Endothelial cell of umbilical vein (primary cell): Measurements from ENCODE around the gene HLA-DPA1. TPM values are rescaled to one million over a fixed set of nuclear protein-coding genes. Genes with fewer than 3 reads are reported as not detected.

Experiments
- BruUV-seq: library from RNA; stranded (reverse); fragments of 400-500 nt; replicated peaks from 2 replicates; lab custom pipeline; 2021; lab: Mats Ljungman, UMichigan
- CTCF ChIA-PET: fragments of 300-600, 350-600 bp; sonication (Branson Sonifier 250); formaldehyde crosslinking; loops from one replicate; lab custom pipeline; 2021; ENCODE audit warnings: antibody characterized with exemption, inconsistent platforms; lab: Charles Lee
- POLR2A ChIA-PET: fragments of 300-600, 350-600 bp; sonication (Branson Sonifier 250); formaldehyde crosslinking; loops from one replicate; lab custom pipeline; 2021; ENCODE audit warnings: antibody characterized with exemption, inconsistent platforms; lab: Charles Lee
- DNase-seq: peaks from one replicate; pipeline ENCODE4 v3.0.0-alpha.2; 2011; ENCODE audit warnings: low read depth, low spot score
- FAIRE-seq: peaks from 2 replicates; lab custom pipeline; 2011; peaks lifted over from hg19 to GRCh38; lab: Jason Lieb, UNC
- H2AFZ ChIP-seq: 2 replicates; pipeline ENCODE4 v1.6.0; 2012; ENCODE audit warnings: low read depth, low read length, control low read depth, inconsistent platforms
- H3K27ac ChIP-seq: 2 replicates; pipeline ENCODE4 v1.5.1; 2011; ENCODE audit warnings: low read depth, mild to moderate bottlenecking, control low read depth, low read length, moderate library complexity; ENCODE audit not compliant: insufficient read depth
- H3K27me3 ChIP-seq, 2 experiments: 2 replicates each; pipeline versions ENCODE4 v1.6.0 to v1.6.1; 2011; ENCODE audit warnings: low read length in 2 of 2, mixed read lengths in 1 of 2; ENCODE audit not compliant: control insufficient read depth in 2 of 2, insufficient read depth in 2 of 2
- H3K36me3 ChIP-seq, 2 experiments: 2 replicates in 1 of 2; 3 replicates in 1 of 2; pipeline ENCODE4 v1.5.1; 2011; ENCODE audit warnings: low read length in 2 of 2, mild to moderate bottlenecking in 1 of 2, moderate library complexity in 1 of 2; ENCODE audit not compliant: control insufficient read depth in 2 of 2, insufficient read depth in 2 of 2; ENCODE audit errors: extremely low read depth in 1 of 2
- H3K4me1 ChIP-seq: 3 replicates; pipeline ENCODE4 v1.5.1; 2011; ENCODE audit warnings: mild to moderate bottlenecking, low read length; ENCODE audit not compliant: control insufficient read depth, insufficient read depth; ENCODE audit errors: extremely low read depth
- H3K4me2 ChIP-seq: 2 replicates; pipeline ENCODE4 v1.6.1; 2011; ENCODE audit warnings: low read length, control low read depth, mixed read lengths; ENCODE audit not compliant: insufficient read depth
- H3K4me3 ChIP-seq, 3 experiments: fragments of 200-600 bp in 1 of 3; sonication (generic), shearing (Covaris generic) in 1 of 3; replicated peaks in 1 of 3; 2 replicates each; pipeline ENCODE4 v1.5.1; 2011 to 2016; ENCODE audit warnings: control low read depth in 3 of 3, low read length in 3 of 3, mild to moderate bottlenecking in 2 of 3, inconsistent platforms in 1 of 3, low read depth in 1 of 3, moderate library complexity in 1 of 3; ENCODE audit not compliant: insufficient read depth in 1 of 3
- H3K79me2 ChIP-seq: 2 replicates; pipeline ENCODE4 v1.6.0; 2012; ENCODE audit warnings: low read length, inconsistent platforms; ENCODE audit not compliant: control insufficient read depth, insufficient read depth
- H3K9ac ChIP-seq: replicated peaks from 2 replicates; pipeline ENCODE3; 2011; ENCODE audit warnings: low read length, control low read depth; ENCODE audit not compliant: insufficient read depth; ENCODE audit errors: extremely low read depth
- H3K9me1 ChIP-seq: replicated peaks from 3 replicates; pipeline ENCODE4 v1.6.0; 2011; ENCODE audit warnings: mild to moderate bottlenecking, low read length; ENCODE audit not compliant: control insufficient read depth, insufficient read depth; ENCODE audit errors: extremely low read depth
- H3K9me3 ChIP-seq: replicated peaks from 2 replicates; pipeline ENCODE4 v1.5.1; 2012; ENCODE audit warnings: low read length, inconsistent platforms; ENCODE audit not compliant: control insufficient read depth, insufficient read depth
- H4K20me1 ChIP-seq: replicated peaks from 2 replicates; pipeline ENCODE3; 2011; ENCODE audit warnings: mild to moderate bottlenecking, low read length; ENCODE audit not compliant: control insufficient read depth, insufficient read depth; ENCODE audit errors: extremely low read depth
- CTCF ChIP-seq, 2 donors: IDR thresholded peaks; 1 replicate in 1 of 2; 2 replicates in 1 of 2; pipeline ENCODE4 v1.5.1; 2011; ENCODE audit warnings: low read length in 2 of 2, mild to moderate bottlenecking in 2 of 2, moderate library complexity in 2 of 2, control low read depth in 1 of 2, inconsistent platforms in 1 of 2, low read depth in 1 of 2; ENCODE audit not compliant: insufficient read depth in 1 of 2; ENCODE audit errors: extremely low read depth in 1 of 2
- EZH2 ChIP-seq: IDR thresholded peaks from 2 replicates; pipeline ENCODE4 v1.6.1; 2012; ENCODE audit warnings: borderline replicate concordance, low read depth, mild to moderate bottlenecking, moderate library complexity, low read length, inconsistent platforms; ENCODE audit not compliant: severe bottlenecking
- GATA2 ChIP-seq: IDR thresholded peaks from 2 replicates; pipeline ENCODE4 v1.7.0; 2011; ENCODE audit warnings: low read depth, mild to moderate bottlenecking, moderate library complexity, mixed read lengths, low read length; ENCODE audit not compliant: insufficient read length, insufficient read depth
- JUN ChIP-seq: IDR thresholded peaks from 2 replicates; pipeline ENCODE4 v1.6.1; 2011; ENCODE audit warnings: borderline replicate concordance, low read depth; ENCODE audit not compliant: insufficient read length, insufficient read depth
- MYC ChIP-seq: IDR thresholded peaks from one replicate; pipeline ENCODE4 v1.6.1; 2011; ENCODE audit warnings: mild to moderate bottlenecking, low read depth, low read length
- POLR2A ChIP-seq: IDR thresholded peaks from 2 replicates; pipeline ENCODE4 v1.6.1; 2012; ENCODE audit warnings: low read depth, mild to moderate bottlenecking, control low read depth, low read length
- dilution Hi-C: fragments of 300-500 bp; cut with MboI; formaldehyde crosslinking; loops from one replicate; pipeline ENCODE4 v1.15.0; 2019; ENCODE audit warnings: low sequenced_read_pairs; ENCODE audit not compliant: extremely low pct_ligation_motif_present
- intact Hi-C: fragments of 100-400 bp; cut with micrococcal nuclease; formaldehyde crosslinking; loops from one replicate; pipeline ENCODE4 v1.10.0; 2022
- polyA plus RNA-seq, 4 experiments: library from polyadenylated mRNA; depleted of rRNA in 3 of 4; stranded (reverse) in 3 of 4; unstranded in 1 of 4; fragments of >200 nt; gene quantifications; 2 replicates each; pipeline versions ENCODE4 v1.2.1 to v1.2.3, GENCODE V29; 2011 to 2012; ENCODE audit warnings: missing spikeins in 1 of 4
- total RNA-seq: library from RNA; stranded (reverse); gene quantifications from 2 replicates; pipeline ENCODE4 v1.2.3, GENCODE V29; 2021

HLA-DPA1 gene
- total and polyA plus RNA-seq, 2 donors (not counting 3 experiments of a cell fraction or from before 2014, with no cell fraction given): 23.2 TPM; not detected in 1

GRCh38 chr6:33081098-33081824 lies 7.8 kb upstream of the HLA-DPA1 start:
- dilution Hi-C loops: no loop called here
- DNase-seq: no peak
- Histone ChIP-seq H3K9me3 (no peaks in the 10 kb centered on the region), H3K4me2 (peak overlapping the region; percentile 89), H3K36me3 (no peaks in the 10 kb centered on the region), H3K79me2 (no peaks in the 10 kb centered on the region), H2AFZ (peak overlapping the region; percentile 89), H3K4me1 (peaks cover 4% of the 10 kb centered on the region), H3K27ac (no peak overlapping the region), H4K20me1 (no peaks in the 10 kb centered on the region), H3K4me3 (peak overlapping the region in 2 of 3 experiments; percentile 41 to 76), H3K9ac (no peak overlapping the region), H3K9me1 (no peaks in the 10 kb centered on the region), H3K27me3 (no peaks in the 10 kb centered on the region)
- CTCF ChIA-PET: interaction anchor here (0.9 to 5.3 kb wide), 8 partner anchors 9 to 148 kb away, joined by 3 to 88 read pairs (median 3); no protein-coding TSS in a partner anchor
- BruUV-seq: no TSS peak
- intact Hi-C loops: loop anchor here (2.0 kb wide), 1 partner anchor 66 kb away; no protein-coding TSS in a partner anchor
- POLR2A ChIA-PET: interaction anchor here (1.3 to 1.4 kb wide), 2 partner anchors 63 to 109 kb away, joined by 3 read pairs; no protein-coding TSS in a partner anchor
- FAIRE-seq: no peak
- no peak for TF ChIP-seq POLR2A
- no peak for TF ChIP-seq MYC

DNA sequence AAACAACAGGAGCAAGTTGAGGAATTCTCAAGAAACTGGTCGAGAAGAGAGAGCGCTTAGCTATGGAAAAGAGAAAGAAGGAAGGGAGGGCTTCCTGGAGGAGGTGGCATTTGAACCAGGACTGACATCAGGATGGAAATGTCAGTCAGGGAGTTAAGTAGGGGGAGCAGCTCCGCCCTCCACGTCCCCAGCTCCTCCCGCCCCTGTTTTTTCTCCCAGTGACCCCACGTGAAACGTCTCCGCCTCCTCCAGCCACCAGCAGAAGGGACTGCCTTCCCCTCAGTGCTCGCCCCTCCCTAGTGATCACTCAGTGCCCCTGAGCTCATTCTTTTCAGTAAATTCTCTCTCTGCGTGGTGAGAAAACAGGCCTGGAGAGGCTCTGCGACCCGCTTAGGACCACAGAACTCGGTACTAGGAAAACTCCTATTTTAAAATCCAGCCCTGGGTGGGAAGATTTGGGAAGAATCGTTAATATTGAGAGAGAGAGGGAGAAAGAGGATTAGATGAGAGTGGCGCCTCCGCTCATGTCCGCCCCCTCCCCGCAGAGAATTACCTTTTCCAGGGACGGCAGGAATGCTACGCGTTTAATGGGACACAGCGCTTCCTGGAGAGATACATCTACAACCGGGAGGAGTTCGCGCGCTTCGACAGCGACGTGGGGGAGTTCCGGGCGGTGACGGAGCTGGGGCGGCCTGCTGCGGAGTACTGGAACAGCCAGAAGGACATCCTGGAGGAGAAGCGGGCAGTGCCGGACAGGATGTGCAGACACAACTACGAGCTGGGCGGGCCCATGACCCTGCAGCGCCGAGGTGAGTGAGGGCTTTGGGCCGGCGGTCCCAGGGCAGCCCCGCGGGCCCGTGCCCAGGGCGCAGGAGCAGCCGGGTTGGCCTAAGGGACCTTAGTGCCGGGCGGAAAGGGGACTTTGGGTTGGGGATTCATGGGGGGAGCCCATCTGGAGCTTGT lies 7.0 kb upstream of the HLA-DPA1 start:
- peak; percentile 79 for FAIRE-seq
- Histone ChIP-seq H3K4me2 (peak overlapping the region; percentile 89), H3K27ac (no peak overlapping the region), H3K27me3 (no peaks in the 10 kb centered on the region), H4K20me1 (no peaks in the 10 kb centered on the region), H3K4me1 (peaks cover 4% of the 10 kb centered on the region), H3K9ac (peak overlapping the region; percentile 62), H3K9me1 (no peaks in the 10 kb centered on the region), H3K79me2 (no peaks in the 10 kb centered on the region), H2AFZ (peak overlapping the region; percentile 89), H3K9me3 (no peaks in the 10 kb centered on the region), H3K4me3 (peak overlapping the region; percentile 41 to 76 (median 52)), H3K36me3 (no peaks in the 10 kb centered on the region)
- peak; percentile 72 for DNase-seq
- POLR2A ChIA-PET: interaction anchor here (1.3 to 1.4 kb wide), 2 partner anchors 62 to 108 kb away, joined by 3 read pairs; no protein-coding TSS in a partner anchor
- TF ChIP-seq POLR2A (no peak), GATA2 (no peak), EZH2 (peak; percentile 50), CTCF (IDR thresholded peaks at IDR 0.05; ENCODE audit: extremely low read depth in 1 of 2, insufficient read depth in 1 of 2, low read depth in 1 of 2, low read length in 2 of 2) (no peak), MYC (no peak), JUN (no peak)
- intact Hi-C loops (loop anchor here (2.0 kb wide), 1 partner anchor 66 kb away; no protein-coding TSS in a partner anchor), dilution Hi-C loops (no loop called here)
- no TSS peak for BruUV-seq
- CTCF ChIA-PET: interaction anchor here (0.6 to 5.3 kb wide), 10 partner anchors 10 to 242 kb away, joined by 3 to 88 read pairs (median 3); partner anchors contain the start of gene TAP2
